Aortic smooth muscle cell (primary cell): ENCODE data around the gene RASAL3. TPM values are rescaled to one million over a fixed set of nuclear protein-coding genes. Genes with fewer than 3 reads are reported as not detected.

Experiments
- total RNA-seq: library from RNA; depleted of rRNA; stranded (reverse); fragments of >200 nt; gene quantifications from 2 replicates; pipeline ENCODE4 v1.2.3, GENCODE V29; 2014

The RASAL3 gene
- total RNA-seq, result 0.06 and 0.13 TPM in 2 replicates

DNA sequence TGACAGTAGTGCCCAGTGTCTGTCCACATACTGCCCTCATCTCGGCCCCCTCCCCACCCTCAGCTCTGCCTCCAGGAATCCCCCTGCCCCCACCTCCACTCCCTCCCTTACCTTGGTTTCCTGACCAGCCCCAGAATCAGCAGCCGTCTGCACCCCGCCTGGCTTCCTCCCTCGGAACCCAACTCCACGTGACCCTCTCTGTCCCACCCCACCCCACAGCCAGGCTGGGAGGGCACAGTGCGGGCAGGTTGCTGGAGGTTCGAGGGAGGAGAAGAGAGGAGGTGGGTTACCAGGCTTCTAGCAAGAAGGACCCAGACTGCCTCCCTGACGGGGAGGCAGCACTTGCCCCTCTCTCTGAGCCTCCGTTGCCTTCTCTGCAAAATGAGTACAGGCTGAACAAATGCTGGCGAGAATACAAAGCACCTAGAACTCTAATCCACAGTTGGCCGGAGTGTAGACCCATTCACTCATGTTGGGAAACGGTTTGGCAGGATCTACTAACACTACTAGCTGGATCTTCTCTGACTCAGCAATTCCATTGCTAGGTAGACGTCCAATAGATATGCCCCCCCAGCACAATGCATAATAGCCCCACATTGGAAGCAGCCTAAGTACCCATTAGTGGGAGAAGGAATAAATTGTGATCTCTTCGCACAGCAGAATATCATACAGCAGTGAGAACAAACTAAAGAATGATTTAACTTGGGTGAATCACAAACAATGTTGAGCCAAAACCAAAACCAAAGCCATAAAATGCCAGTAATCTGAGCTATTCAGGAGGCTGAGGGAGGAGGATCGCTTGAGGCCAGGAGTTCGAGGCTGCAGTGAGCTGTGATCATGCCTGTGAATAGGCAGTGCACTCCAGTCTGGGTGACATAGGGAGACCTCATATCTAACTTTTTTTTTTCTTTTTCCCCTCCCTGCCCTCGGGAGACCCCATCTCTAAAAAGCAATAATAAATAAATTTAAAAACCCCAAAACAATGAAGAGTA, at the start of gene RASAL3:
Gene RASAL3 (minus strand): TSS at position 151 of the 992 bp plus-strand sequence. CDS start 186 bp downstream, outside the sequence.

DNA sequence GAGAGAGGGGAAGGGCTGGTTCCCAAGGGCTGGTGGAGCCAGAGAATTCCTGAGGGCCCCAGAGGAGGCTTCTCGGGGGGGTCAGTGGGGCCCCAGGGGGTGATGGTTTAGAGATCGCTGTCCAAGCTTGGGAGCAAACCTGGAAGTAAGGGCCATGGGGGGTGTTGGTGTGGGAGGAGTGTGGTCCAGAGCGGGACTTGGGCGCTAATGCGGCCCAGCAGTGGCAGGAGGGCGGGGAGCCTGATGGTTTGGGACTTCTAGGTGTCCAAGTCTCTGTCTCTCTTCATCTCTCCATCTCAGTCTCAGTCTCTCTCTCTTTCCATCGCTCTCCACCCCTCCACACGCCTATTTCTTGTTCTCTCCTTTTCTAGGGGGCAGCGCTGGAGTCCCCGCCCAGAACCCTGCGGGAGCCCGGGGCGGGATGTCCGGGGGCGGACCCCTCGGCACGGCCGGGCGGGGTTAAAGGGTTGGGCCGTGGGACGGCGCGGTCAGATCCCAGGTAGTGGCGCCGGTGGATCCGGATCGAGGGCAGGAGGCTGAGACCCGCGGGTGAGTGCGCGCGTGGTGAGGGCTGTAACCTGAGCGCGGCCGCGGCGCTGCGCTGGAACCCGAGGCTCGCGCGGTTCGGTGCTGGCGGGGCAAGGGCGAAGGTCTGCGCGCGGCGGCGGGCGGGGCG, 43.8 kb upstream of the RASAL3 start, which contains the start of gene CYP4F22:
Gene CYP4F22 (plus strand): TSS at position 491 of the 676 bp plus-strand sequence. CDS start 16,812 bp downstream, outside the sequence.

DNA sequence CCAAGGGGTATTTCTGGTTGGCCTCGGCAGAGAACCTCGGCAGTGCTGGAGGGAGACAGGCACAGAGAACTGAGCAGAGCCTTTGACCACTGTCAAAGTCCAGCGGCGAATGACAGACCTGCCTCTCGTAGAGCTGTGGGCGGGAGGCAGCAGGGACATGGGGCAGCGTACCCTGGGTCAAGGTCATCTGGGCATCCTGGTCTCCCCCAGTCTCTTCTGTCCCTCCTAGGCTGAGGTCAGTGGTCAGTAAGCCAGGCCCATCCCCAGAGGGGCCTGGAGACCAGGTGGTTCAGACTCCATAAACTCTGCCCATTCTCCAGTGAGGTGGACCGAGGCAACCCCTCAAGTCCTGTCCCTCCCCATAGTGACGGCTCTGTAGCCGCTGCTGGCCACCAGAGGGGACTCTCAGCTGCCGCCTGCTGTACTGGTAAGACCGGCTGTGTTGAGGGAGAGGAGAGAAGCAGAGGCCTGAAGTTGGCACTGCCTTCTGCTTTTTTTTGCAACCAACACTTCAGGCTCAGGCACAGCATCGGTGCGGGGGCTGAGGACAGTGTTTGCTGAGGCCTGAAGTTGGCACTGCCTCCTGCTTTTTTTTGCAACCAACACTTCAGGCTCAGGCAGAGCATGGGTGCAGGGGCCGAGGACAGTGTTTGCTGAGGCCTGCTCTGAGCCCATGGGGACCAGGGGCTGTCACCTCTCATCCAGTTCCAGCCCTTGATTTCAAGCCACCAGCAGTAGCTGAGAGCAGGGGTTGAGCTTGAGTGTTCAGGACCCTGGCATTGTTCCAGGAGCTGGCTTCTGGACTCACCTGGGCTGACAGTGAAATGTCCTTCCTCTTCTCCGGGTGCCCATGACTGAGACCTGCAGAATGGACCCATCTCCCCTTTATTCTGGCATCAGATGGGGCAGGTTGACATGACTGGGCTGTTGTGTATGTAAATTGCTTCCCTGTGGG, 15.3 kb upstream of the RASAL3 start, which contains the start of gene PGLYRP2:
Gene PGLYRP2 (minus strand): TSS at position 111 of the 955 bp plus-strand sequence. CDS start 130 bp downstream, outside the sequence.

DNA sequence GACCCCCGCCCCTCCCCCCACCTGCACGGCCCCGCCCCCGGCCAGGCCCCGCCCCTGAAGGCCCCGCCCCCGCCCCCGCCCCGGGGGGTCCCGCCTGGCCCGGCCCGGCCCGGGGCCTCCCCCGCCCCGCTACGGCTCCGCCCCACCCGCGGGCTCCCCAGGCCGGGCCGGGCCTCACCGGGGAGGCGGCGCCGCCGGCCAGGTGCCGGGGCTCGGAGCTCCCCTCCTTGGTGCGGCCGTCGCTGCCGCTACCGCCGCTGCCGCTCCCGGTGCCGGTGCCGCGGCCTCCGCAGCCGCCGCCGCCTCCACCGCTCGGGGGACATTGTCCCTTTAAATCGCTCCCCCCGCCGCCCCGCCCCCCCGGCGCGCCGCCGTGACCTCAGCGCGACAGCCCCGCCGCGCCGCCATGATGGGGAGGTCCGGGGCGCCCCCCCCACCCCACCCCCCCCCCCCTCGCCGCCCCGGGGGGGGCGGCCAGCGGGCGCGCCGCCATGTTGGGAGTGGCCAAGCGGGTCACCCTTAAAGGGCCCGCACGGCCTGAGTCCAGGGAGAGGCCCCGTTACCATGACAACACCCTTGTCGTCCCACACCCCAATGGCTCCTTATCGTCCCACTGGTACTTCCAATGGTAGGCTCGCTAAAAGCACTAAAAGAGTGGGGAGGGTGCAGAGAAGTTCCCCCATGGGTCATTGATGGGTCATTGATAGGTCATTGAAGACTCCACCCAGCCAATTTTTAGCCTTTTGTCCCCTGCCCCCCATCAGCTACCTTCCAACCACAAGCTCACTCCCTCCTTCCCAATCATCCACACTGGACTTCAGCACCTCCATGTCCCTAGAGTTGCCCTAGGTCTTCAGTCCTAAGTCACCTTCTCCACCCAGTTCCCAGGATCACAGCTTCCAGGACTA, 14.5 kb downstream of the RASAL3 start, which contains the start of gene WIZ:
Gene WIZ (minus strand): TSS at position 337 of the 908 bp plus-strand sequence. CDS start 1,649 bp downstream, outside the sequence.

DNA sequence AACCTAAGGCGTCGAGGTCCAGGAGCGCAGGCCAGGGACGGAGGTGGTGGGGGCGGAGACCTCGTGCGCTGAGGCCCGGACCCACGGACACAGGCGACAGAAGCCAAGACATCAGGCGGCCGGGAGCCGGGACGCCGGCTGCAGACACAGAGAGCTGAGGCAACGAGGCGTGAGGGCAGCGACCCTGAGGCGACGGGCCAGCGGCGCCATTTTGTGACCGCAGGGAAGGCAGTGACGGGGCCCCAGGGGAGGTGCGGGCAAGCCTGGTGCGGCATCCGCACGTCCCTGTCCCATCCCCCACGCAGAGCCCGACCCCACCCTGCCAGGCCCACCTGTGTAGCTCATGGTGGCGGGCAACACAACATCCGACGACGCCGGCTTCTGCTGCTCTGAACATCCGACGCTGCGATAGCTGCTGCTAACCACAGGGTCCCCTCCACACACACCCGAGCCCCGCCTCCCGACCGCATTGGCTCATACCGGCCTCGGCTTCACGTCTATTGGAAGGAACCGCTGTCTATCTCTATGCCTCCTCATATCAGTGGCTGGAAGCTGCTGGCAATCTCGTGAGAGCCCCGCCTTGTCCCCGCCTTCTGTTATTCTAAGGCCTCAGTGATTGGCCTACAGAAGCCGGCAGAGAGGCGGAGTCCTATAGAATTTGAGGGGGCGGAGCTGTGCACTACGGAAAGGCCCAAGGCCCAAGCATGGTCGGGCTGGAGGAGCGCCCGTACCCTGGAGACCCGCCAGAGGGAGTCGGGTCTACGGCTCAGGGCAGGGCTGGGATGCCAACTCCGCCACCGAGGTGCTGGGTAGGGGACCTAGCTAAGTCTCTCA, 45.5 kb downstream of the RASAL3 start, which contains the start of gene AKAP8L:
Gene AKAP8L (minus strand): TSS at position 410 of the 834 bp plus-strand sequence. CDS start 65 bp downstream, at position 345.

Other genes starting within 250 kb of the RASAL3 start
- gene EPHX3, start 232.1 kb downstream of the RASAL3 start, total RNA-seq, result 0.06 and 0.13 TPM in 2 replicates
- 10.7 and 15.9 TPM in 2 replicates for gene BRD4, start 132.0 kb downstream of the RASAL3 start, total RNA-seq
- 13.6 and 17.8 TPM in 2 replicates for gene AKAP8, start 84.8 kb downstream of the RASAL3 start, total RNA-seq
- gene AKAP8L, start 45.6 kb downstream of the RASAL3 start, total RNA-seq, result 62.9 and 74.2 TPM in 2 replicates
- 5.8 and 8.0 TPM in 2 replicates for gene WIZ, start 14.6 kb downstream of the RASAL3 start, total RNA-seq
- gene PGLYRP2, start 15.0 kb upstream of the RASAL3 start, total RNA-seq, result not detected in 2 replicates
- not detected in 2 replicates for gene CYP4F22, start 44.0 kb upstream of the RASAL3 start, total RNA-seq
- not detected in 2 replicates for gene CYP4F8, start 150.7 kb upstream of the RASAL3 start, total RNA-seq
- gene CYP4F3, start 176.4 kb upstream of the RASAL3 start, total RNA-seq, result not detected in 2 replicates
- gene CYP4F12, start 208.5 kb upstream of the RASAL3 start, total RNA-seq, result not detected in 2 replicates